T1000 (cell line): ENCODE data around the gene RFC5.
"Not testable (repeated sequence)": the region's sequence is repeated elsewhere in the genome, so short reads cannot be mapped to it uniquely, and the experiment has no call there.

Source experiments
- DNase-seq: peaks from one replicate; lab custom pipeline; 2025; ENCODE audit warnings: mixed read lengths; lab: John Stamatoyannopoulos, UW

Gene RFC5

GRCh38 chr12:118016424-118017264 lies at the start of gene RFC5:
RFC5 (plus strand) TSS chr12:118016703; CDS start chr12:118016828, 125 bp downstream.
- peak; percentile 95 for DNase-seq

- DNase-seq = no peak
These were observed 49.5 kb upstream of the RFC5 start for GRCh38 chr12:117967043-117967442.

GRCh38 chr12:117967512-117967911 lies 49.0 kb upstream of the RFC5 start:
- no peak for DNase-seq

- DNase-seq = no peak
These were observed 48.2 kb upstream of the RFC5 start for GRCh38 chr12:117968151-117968789.

- DNase-seq = no peak
These were observed 47.5 kb upstream of the RFC5 start, which contains the start of gene KSR2 for GRCh38 chr12:117968826-117969659. KSR2 (minus strand) TSS chr12:117968990; CDS start chr12:117968255, 735 bp downstream.

- DNase-seq = no peak
These were observed 46.2 kb upstream of the RFC5 start for GRCh38 chr12:117970334-117970733.

- no peak for DNase-seq
These were observed 44.2 kb upstream of the RFC5 start for GRCh38 chr12:117972301-117972700.

- DNase-seq = no peak
These were observed 41.5 kb upstream of the RFC5 start for GRCh38 chr12:117975006-117975405.

- no peak for DNase-seq
These were observed 39.1 kb upstream of the RFC5 start for GRCh38 chr12:117977373-117977772.

GRCh38 chr12:117980616-117981015 lies 35.9 kb upstream of the RFC5 start:
- DNase-seq = no peak

- no peak for DNase-seq
These were observed 35.2 kb upstream of the RFC5 start for GRCh38 chr12:117981267-117981666.

- DNase-seq = no peak
These were observed 31.3 kb upstream of the RFC5 start for GRCh38 chr12:117985182-117985581.

GRCh38 chr12:117986705-117987469 lies 29.6 kb upstream of the RFC5 start:
- no peak for DNase-seq

GRCh38 chr12:117994551-117995438 lies 21.7 kb upstream of the RFC5 start:
- DNase-seq = no peak

GRCh38 chr12:117998719-117999118 lies 17.8 kb upstream of the RFC5 start:
- no peak for DNase-seq

- DNase-seq = not testable (repeated sequence)
These were observed 16.7 kb upstream of the RFC5 start for GRCh38 chr12:117999806-118000205.

- DNase-seq = no peak
These were observed 5.6 kb upstream of the RFC5 start for GRCh38 chr12:118010903-118011302.

GRCh38 chr12:118011377-118011776 lies 5.1 kb upstream of the RFC5 start:
- DNase-seq = no peak

GRCh38 chr12:118011961-118012360 lies 4.5 kb upstream of the RFC5 start:
- DNase-seq = no peak

GRCh38 chr12:118013283-118013682 lies 3.2 kb upstream of the RFC5 start:
- no peak for DNase-seq

GRCh38 chr12:118015306-118015705 lies 1.2 kb upstream of the RFC5 start:
- DNase-seq = no peak
